Stimulated activated CD8-positive, alpha-beta memory T cell treated with anti-CD3 and anti-CD28 coated beads, Interleukin-4, amount 100 ng/mL, for 1 hour (primary cell): ENCODE data around the gene NMT1.
"Not testable (repeated sequence)": the region's sequence is repeated elsewhere in the genome, so short reads cannot be mapped to it uniquely, and the experiment has no call there.

ENCODE experiments used
- DNase-seq, 2 donors: peaks; one replicate each; pipeline ENCODE4 v3.0.0-alpha.2; 2020; ENCODE audit warnings: low read depth in 2 of 2, low spot score in 1 of 2

Gene NMT1

DNA sequence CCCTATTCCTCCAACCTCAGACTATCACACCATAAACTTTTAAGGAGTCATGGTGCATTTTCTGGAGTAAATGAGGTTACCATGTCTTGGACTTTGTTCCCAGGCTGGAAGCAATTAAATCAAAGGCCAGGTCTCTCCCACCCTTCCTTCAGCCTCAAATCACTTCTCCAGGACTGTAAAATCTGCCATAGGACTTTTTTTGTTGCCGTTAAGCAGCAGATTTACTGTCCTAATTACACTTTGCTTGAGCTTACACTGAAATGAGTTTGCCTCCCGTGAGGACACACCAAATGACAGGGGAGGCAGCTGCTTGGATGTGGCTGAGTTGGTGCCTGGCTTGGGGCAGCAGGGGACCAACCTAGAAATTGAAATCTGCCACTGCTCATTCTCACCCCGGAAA, 24.4 kb upstream of the NMT1 start:
- DNase-seq: no peak

- no peak for DNase-seq
Measured at GRCh38 chr17:45038728-45039634, 22.1 kb upstream of the NMT1 start.

GRCh38 chr17:45040459-45040858, 20.7 kb upstream of the NMT1 start:
- no peak for DNase-seq

DNA sequence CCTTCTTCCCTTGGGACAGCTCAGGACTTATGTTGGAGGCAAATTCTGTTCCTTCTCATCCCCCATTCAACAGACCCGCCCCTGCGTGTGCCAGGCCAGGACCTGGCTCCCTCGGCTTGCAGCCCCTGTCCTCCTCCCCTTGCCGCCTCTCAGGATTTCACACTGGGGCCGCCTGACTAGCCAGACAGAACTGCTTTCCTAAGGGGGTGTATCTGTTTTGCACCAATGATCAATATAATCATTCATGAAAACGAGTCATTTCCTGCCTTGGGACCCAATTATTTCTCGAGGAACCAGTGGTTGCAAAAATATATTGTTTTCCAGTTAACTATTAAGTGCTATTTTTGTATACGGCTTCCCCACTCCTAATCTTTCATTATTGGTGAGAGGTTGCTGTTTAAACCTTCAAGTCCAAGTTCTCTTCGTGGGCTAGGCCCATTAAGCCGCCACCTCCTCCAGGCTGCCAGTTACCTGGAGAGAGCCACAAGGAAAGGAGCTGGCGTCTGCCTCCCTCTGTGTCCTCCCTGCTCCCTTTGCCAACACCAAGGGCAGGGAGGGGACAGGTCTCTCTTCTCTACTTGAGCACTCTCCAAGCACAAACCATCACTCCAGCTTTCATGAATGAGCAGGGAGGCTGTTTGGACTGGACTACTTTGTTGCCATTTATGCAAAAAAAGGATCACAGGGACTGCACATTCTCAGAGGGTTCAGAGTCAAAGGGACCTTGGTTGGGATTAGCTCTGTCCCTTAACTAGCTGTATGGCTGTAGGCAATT, 18.6 kb upstream of the NMT1 start:
- no peak for DNase-seq

GRCh38 chr17:45043813-45044540, 17.1 kb upstream of the NMT1 start:
- no peak for DNase-seq

GRCh38 chr17:45046537-45047125, 14.5 kb upstream of the NMT1 start:
- DNase-seq: no peak

GRCh38 chr17:45048795-45049563, 12.1 kb upstream of the NMT1 start:
- DNase-seq: no peak

- DNase-seq: no peak
Measured at GRCh38 chr17:45050481-45051059, 10.5 kb upstream of the NMT1 start.

DNA sequence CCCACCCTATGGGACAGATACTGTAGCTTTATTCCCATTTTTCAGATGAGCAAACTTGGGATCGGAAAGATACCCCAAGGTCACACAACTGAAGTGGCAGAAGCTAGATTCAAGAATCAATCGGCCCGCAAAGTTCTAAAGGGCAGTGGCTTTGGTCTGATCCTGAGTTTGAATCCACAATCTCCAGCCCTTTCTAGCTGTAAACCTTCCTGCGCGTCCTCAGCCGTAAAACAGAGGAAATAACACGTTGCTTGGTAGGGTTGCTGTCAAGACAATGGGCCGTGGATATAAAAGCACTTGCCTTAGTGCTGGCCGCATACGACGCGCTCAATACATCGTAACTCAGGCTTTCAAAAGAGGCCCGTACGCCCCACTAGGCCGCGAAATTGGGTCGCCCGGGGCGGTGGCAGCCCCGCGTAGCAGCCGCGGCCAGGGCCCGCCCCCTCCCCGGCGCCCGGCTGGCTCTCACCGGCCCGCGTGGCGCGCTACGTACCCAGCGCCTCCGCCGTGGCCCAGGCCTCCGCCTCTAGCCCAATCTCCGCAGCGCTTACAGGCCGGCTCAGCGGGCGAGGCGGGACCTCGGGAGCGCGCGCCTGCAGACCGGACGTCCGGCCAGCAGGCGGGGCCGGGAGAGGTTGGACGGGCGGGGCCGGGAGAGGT, 9.9 kb upstream of the NMT1 start, which contains the start of gene DCAKD:
DCAKD (minus strand) TSS at position 573 of the 660 bp plus-strand sequence. CDS start 16,747 bp downstream, outside the sequence.
- peak; percentile 62 to 76 for DNase-seq

DNA sequence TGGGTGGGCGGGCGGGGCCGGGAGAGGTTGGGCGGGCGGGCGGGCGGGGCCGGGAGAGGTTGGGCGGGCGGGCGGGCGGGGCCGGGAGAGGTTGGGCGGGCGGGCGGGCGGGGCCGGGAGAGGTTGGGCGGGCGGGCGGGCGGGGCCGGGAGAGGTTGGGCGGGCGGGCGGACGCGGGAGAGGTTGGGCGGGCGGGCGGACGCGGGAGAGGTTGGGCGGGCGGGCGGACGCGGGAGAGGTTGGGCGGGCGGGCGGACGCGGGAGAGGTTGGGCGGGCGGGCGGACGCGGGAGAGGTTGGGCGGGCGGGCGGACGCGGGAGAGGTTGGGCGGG, 9.4 kb upstream of the NMT1 start:
- DNase-seq: not testable (repeated sequence)

DNA sequence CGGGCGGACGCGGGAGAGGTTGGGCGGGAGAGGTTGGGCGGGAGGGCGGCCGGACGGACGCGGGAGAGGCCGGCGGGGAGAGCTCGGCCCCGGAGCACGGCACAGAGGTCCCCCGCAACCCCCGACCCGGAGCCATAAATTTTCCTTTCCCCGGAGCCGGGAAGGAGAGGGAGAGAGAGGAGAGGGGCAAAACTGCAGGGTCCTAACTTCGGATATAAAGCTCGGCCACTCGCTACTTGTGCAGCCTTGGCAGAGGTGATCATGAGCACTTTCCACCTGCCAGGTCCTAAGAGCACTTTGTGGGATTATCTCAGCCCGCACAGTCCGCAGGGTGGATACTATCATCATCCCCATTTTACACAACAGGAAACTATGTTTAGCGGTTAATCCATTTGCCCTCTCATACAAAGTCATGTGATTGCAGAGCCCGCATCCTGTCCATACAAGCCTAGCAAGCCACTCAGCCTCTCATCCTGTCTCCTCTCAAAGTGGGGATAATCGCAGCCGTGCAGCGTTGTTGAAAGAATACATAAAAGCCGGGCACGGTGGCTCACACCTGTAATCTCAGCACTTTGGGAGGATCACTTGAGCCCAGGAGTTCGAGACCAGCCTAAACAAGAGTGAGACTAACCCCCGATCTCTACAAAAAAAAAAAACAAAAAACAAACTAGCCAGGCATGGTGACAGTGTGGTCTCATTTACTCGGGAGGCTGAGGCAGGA, 8.9 kb upstream of the NMT1 start:
- no peak for DNase-seq

DNA sequence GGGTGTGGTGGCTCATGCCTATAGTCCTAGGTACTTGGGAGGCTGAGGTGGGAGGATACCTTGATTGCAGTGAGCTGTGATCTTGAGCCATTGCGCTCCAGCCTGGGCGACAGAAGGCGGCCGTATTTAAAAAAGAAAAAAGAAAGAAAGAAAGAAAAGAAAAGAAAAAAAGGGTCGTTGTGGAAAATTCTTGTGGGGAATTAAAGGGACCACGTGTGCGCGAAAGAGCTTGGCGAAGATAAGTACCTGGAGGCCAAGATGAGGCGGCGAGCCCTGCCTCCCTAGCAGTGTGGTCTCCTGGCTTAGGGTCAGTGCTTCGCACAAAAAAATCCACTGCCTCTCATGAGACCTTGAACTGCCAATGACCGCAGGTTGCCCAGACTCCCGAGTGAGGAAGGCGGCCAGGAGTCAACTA, 728 bp upstream of the NMT1 start:
- DNase-seq: no peak

DNA sequence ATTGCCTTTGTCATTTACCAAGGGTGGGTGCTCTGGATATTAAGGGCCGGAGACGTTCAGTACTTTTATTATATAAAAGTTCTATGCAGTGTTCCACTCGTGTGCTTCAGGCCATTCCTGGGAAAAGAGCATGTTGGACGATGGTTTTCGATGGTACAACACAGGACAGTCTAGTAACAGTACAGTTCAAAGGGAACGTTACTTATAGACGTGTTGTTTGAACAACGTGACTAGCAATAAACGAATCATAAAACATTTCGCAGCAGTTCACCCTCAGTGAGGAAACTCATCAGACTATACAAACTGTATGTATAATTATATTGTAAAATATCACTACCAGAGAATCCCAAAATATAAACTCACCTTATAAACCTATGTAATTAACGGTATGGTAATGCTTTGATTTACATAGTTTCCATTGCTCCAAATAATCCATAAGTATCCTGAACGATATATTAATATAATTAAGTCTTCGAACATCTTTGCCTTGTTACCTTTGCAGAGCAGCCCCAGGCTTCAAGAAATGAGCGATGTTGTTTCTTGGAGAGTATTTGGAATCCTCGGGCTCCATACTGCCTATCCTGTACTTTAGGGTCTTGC, 589 bp downstream of the NMT1 start:
- no peak for DNase-seq

GRCh38 chr17:45063198-45063597, 2.1 kb downstream of the NMT1 start:
- no peak for DNase-seq

GRCh38 chr17:45067637-45068036, 6.5 kb downstream of the NMT1 start:
- DNase-seq: no peak

DNA sequence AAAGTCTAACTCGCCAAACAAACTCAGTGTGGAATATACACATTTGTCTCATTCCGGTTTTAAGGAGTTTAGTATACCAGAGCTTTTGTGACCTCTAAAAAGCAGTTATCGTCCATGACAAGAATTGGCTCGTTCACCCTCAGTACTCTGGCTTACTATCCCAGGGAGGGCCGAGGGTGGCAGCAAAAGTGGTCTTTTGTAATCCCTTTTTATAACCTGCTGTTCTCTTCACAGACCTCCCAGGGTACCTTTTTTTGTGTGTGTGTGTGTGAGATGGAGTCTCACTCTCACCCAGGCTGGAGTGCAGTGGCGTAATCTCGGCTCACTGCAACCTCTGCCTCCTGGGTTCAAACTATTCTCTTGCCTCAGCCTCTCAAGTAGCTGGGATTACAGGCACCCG, 8.9 kb downstream of the NMT1 start:
- DNase-seq: no peak

- no peak for DNase-seq
Measured at GRCh38 chr17:45070809-45071208, 9.7 kb downstream of the NMT1 start.

DNA sequence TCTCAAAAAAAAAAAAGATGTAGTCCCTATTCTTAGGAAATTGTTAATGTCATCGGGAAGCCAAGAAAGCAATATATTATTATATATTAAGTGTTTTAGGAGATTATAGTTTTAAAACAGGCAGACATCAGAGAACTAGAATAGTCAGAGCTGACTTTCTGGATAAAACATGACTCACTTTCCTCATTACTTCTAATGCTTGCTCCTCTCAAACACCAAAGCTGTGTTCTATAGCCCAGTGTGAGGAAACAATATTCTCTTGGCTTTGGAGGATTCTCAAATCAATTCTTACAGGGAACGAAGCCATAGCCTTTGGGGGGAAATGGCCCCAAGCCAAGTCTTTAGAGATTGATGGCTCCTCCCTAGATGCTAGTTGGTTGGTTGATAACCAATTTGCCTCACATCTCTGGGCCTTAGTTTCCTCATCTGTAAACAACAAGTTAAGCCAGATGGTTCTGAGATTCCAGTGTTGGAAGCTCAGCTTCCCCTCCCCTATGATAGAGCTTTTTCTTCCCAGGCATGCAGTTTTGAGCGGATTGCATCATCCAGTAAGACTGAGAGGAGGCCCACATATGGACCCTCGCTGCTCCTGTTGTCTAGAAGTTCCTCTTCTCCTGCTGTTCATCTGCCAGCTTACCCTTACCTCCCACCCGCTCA, 12.4 kb downstream of the NMT1 start:
- DNase-seq: no peak
